Germinal center (tissue), 1 donor: ENCODE results near the gene CHST11.
A peak's percentile ranks its signal among the peaks of the same experiment; 100 is the strongest.

Experiments
- DNase-seq: peaks from one replicate; pipeline ENCODE4 v3.0.0; 2012; ENCODE audit warnings: mixed read lengths, low spot score

CHST11 gene

GRCh38 chr12:104809251-104809650 lies 352.5 kb downstream of the CHST11 start:
- no peak for DNase-seq

- DNase-seq, result peak; percentile 69
Observed at GRCh38 chr12:104809706-104810385, 353.1 kb downstream of the CHST11 start.
